ENCODE measurements around the gene SPG7. TPM values are rescaled to one million over a fixed set of nuclear protein-coding genes. Genes with fewer than 3 reads are reported as not detected.

The SPG7 gene
- total RNA-seq, 1 experiment from 2014 or later = 160 TPM

DNA sequence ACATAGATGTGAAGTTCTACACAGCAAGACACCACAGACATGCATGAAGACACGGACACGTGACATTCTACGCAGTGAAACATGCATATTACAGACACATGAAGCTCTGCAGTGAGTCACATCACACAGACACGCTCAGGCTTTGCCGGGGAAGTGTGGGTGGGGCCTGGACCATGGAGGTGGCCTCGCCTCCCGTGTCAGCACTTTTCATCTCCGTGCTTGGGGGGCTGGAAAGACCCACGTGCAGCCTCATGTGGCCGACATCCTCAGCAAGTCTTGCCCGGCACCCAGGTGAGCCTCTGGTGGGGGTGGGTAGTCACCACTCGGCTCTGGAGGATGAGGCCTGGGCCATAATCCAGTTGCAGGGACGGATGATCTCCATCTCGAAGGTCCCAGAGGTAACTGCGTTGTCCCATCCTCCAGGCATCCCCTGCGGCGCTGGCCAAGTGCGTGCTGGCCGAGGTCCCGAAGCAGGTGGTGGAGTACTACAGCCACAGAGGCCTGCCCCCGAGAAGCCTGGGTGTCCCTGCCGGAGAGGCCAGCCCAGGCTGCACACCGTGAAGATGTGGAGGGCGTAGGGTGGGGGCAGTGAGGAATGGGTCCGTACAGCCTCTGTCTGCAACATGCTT lies 88.0 kb downstream of the SPG7 start:
- Histone ChIP-seq H3K4me1 (replicated peaks; ENCODE audit: insufficient read depth) (0 out of 2 replicates have a peak, but pooled peaks cover 7% of the 10 kb centered on the region), H3K36me3 (ENCODE audit: low read depth) (no peaks in the 10 kb centered on the region), H3F3A (ENCODE audit: insufficient read depth, low read depth) (peaks cover 37% of the 10 kb centered on the region; the same call in 1 of the 2 replicates), H2AFZ (no peak overlapping the region), H3K27ac (no peak overlapping the region), H3K4me3 (no peak overlapping the region), H3K27me3 (ENCODE audit: insufficient read depth, low read depth) (no peaks in the 10 kb centered on the region), H3K79me2 (ENCODE audit: low read depth) (no peaks in the 10 kb centered on the region), H3K4me2 (no peak overlapping the region), H3K9me3 (ENCODE audit: insufficient read depth, low read depth) (no peaks in the 10 kb centered on the region), H3K9me2 (ENCODE audit: insufficient read depth) (no peaks in the 10 kb centered on the region), H4K20me1 (ENCODE audit: insufficient read depth) (no peaks in the 10 kb centered on the region)
- no TSS peak for BruUV-seq (replicated peaks)
- CTCF ChIA-PET = no interaction called here
- TF ChIP-seq, protein P1, sequence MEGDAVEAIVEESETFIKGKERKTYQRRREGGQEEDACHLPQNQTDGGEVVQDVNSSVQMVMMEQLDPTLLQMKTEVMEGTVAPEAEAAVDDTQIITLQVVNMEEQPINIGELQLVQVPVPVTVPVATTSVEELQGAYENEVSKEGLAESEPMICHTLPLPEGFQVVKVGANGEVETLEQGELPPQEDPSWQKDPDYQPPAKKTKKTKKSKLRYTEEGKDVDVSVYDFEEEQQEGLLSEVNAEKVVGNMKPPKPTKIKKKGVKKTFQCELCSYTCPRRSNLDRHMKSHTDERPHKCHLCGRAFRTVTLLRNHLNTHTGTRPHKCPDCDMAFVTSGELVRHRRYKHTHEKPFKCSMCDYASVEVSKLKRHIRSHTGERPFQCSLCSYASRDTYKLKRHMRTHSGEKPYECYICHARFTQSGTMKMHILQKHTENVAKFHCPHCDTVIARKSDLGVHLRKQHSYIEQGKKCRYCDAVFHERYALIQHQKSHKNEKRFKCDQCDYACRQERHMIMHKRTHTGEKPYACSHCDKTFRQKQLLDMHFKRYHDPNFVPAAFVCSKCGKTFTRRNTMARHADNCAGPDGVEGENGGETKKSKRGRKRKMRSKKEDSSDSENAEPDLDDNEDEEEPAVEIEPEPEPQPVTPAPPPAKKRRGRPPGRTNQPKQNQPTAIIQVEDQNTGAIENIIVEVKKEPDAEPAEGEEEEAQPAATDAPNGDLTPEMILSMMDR (conservative IDR thresholded peaks at IDR 0.05) = no peak
- no peak for TF ChIP-seq EZH2 (IDR thresholded peaks at IDR 0.05; ENCODE audit: low read depth)
- DNase-seq = no peak
- POLR2A ChIA-PET (ENCODE audit: unreplicated experiment) = no interaction called here
- intact Hi-C loops (cut with micrococcal nuclease; ENCODE audit: unreplicated experiment) = no loop called here

DNA sequence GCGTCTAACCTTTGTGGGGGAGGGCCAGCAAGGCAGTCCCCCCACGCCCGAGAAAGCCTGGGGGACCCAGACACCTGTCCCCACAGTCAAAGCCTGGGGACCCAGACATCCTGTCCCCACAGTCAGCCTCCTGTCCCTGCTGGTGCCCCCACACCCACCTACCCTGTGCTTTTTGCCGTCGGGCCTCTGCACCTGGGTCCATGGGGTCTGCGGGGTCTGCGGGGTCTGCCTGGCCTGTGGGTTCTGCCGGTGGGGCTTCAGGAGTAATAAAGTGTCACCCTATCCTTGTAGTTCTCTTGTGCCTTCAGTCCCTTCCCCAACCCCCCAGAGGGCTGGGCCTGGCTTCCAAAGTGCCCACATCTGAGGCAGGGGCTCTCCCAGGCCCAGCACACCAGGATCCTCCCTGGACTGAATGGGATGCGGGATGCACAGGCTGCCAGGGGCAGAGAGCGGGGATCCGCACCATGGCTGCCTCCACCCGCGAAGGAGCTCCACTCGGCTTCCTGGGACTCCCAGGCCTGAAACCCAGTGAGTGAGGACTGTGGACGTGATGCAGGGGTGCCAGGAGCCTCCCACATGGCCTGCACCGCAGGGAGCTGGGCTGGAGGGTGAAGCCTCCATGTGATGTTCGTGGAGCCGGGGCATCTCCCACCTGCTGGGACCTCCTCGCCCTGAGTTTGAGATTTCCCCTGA lies 88.9 kb downstream of the SPG7 start:
- 0 out of 2 replicates have a peak, but pooled peaks cover 7% of the 10 kb centered on the region for H3K4me1 ChIP-seq (replicated peaks; ENCODE audit: insufficient read depth)
- CTCF ChIA-PET = no interaction called here
- H3K27me3 ChIP-seq (ENCODE audit: insufficient read depth, low read depth) = no peaks in the 10 kb centered on the region
- H2AFZ ChIP-seq = no peak overlapping the region
- H3F3A ChIP-seq (ENCODE audit: insufficient read depth, low read depth) = peaks cover 37% of the 10 kb centered on the region; the same call in 1 of the 2 replicates
- intact Hi-C loops (cut with micrococcal nuclease; ENCODE audit: unreplicated experiment) = no loop called here
- no peak overlapping the region for H3K4me2 ChIP-seq
- no peaks in the 10 kb centered on the region for H4K20me1 ChIP-seq (ENCODE audit: insufficient read depth)
- no peaks in the 10 kb centered on the region for H3K79me2 ChIP-seq (ENCODE audit: low read depth)
- no peak overlapping the region for H3K4me3 ChIP-seq
- POLR2A ChIA-PET (ENCODE audit: unreplicated experiment) = no interaction called here
- no peaks in the 10 kb centered on the region for H3K36me3 ChIP-seq (ENCODE audit: low read depth)
- TF ChIP-seq, protein P1 (conservative IDR thresholded peaks at IDR 0.05) = no peak
- no peak for TF ChIP-seq EZH2 (IDR thresholded peaks at IDR 0.05; ENCODE audit: low read depth)
- DNase-seq = no peak
- no peaks in the 10 kb centered on the region for H3K9me3 ChIP-seq (ENCODE audit: insufficient read depth, low read depth)
- BruUV-seq (replicated peaks) = no TSS peak
- no peak overlapping the region for H3K27ac ChIP-seq
- no peaks in the 10 kb centered on the region for H3K9me2 ChIP-seq (ENCODE audit: insufficient read depth)

DNA sequence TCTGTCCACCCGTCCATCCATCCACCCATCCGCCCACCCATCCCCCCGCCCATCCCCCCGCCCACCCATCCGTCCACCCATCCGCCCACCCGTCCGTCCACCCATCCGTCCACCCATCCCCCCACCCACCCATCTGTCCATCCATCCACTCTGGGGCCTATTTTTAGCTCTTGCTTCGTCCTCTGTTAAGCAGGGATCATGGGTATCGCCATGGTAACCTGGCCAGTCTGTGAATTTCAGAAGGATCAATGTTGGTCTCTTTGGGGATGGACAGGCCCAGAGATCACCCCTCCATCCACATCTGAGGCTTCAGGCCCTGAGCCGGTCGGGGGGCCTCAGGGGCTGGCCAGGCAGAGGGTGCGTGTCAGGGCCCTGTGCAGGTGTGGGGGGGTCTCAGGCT lies 90.0 kb downstream of the SPG7 start:
- no peaks in the 10 kb centered on the region for H3K9me2 ChIP-seq (ENCODE audit: insufficient read depth)
- H3K9me3 ChIP-seq (ENCODE audit: insufficient read depth, low read depth) = no peaks in the 10 kb centered on the region
- no peak overlapping the region for H3K4me2 ChIP-seq
- POLR2A ChIA-PET (ENCODE audit: unreplicated experiment) = no interaction called here
- peaks cover 37% of the 10 kb centered on the region; the same call in 1 of the 2 replicates for H3F3A ChIP-seq (ENCODE audit: insufficient read depth, low read depth)
- H3K27ac ChIP-seq = no peak overlapping the region
- CTCF ChIA-PET = no interaction called here
- BruUV-seq (replicated peaks) = no TSS peak
- H3K4me3 ChIP-seq = no peak overlapping the region
- H3K27me3 ChIP-seq (ENCODE audit: insufficient read depth, low read depth) = no peaks in the 10 kb centered on the region
- peak in 1 of 2 experiments; percentile 48 for DNase-seq
- H3K79me2 ChIP-seq (ENCODE audit: low read depth) = no peaks in the 10 kb centered on the region
- no peak for TF ChIP-seq EZH2 (IDR thresholded peaks at IDR 0.05; ENCODE audit: low read depth)
- TF ChIP-seq, protein P1 (conservative IDR thresholded peaks at IDR 0.05) = no peak
- H2AFZ ChIP-seq = no peak overlapping the region
- intact Hi-C loops (cut with micrococcal nuclease; ENCODE audit: unreplicated experiment) = no loop called here
- H3K4me1 ChIP-seq (replicated peaks; ENCODE audit: insufficient read depth) = peaks cover 16% of the 10 kb centered on the region; the same call in 1 of the 2 replicates
- H4K20me1 ChIP-seq (ENCODE audit: insufficient read depth) = no peaks in the 10 kb centered on the region
- no peaks in the 10 kb centered on the region for H3K36me3 ChIP-seq (ENCODE audit: low read depth)

Measured in PC-9 (cell line).